Stimulated activated CD4-positive, alpha-beta T cell treated with anti-CD3 and anti-CD28 coated beads, Interleukin-1b, Interleukin-23, amount 100 ng/mL, for 48 hours (primary cell): ENCODE data around the gene LRRC8C.

Source experiments
- DNase-seq: peaks from one replicate; pipeline ENCODE4 v3.0.0-alpha.2; 2020

The LRRC8C gene

DNA sequence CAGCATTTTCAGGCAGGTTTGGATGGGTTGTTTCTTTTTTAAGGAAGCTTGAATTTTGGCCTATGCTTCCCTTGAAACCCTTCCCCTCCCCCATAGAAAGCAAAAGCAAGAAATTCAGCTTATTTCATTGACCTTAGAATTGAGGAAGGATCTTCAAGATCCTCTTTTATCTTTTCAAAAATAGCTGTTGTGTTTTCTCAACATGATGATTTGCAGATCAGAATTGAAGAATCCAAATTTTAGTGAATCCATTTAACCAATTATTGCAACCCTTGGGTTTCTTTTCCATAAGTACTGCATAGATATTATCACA, 73.7 kb downstream of the LRRC8C start:
- DNase-seq, result no peak

DNA sequence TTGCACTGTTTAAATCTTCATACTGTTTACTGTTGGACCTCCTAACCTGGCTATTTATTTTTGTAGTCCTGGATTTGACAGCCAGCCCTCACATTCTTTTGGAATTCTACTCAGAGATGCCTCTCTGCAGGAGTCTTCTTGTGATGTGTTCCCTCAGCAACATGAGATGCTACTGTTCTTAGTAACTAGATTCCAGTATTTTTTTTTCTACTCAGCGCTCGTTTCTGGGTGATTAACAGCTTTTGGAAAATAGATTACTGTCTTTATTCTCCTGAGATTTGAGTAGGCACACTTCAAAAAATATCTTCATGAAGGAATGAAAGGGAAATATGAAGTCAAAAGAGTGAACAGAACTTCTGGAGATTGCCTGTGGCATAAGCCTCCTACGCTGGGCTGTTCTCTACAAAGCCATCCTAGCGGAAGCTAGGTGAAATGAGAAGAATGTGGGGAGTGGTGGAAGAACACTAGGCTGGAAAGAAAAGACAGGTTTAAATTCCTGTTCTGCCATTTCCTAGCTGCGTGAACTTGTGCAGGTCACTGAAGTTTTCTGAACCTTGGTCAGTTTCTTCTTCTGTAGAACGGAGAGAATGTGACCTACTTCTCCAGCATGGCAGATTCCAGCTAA, 75.9 kb downstream of the LRRC8C start:
- no peak for DNase-seq

DNA sequence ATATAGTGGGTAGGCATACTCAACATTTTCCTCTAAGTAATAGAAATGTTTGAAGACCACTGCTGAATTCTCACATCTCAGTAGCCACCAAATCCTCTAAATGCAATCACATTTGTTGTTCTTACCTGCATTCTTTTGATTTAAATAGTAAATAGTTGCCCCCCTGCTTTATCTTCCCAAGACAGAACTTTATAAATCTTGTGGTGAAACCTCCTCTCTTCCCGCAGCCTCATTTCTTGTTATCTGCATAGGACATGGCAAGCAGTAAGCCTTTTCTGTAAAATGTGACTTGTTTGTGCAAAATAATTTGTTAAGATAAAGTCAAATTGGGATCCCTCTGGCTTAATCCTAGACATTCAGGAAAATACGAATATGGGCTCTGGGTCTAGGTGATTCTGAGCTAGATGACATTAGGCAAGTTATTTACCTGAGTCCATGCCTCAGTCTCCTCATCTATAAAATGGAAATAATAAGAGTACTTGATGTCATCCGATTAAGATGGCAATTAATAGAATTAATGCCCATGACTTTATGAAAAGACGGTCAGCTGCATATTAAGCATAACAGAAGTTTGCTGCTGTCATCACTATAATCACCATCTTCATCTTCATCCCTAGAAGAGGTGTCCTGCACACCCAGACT, 77.7 kb downstream of the LRRC8C start:
- DNase-seq, result no peak

DNA sequence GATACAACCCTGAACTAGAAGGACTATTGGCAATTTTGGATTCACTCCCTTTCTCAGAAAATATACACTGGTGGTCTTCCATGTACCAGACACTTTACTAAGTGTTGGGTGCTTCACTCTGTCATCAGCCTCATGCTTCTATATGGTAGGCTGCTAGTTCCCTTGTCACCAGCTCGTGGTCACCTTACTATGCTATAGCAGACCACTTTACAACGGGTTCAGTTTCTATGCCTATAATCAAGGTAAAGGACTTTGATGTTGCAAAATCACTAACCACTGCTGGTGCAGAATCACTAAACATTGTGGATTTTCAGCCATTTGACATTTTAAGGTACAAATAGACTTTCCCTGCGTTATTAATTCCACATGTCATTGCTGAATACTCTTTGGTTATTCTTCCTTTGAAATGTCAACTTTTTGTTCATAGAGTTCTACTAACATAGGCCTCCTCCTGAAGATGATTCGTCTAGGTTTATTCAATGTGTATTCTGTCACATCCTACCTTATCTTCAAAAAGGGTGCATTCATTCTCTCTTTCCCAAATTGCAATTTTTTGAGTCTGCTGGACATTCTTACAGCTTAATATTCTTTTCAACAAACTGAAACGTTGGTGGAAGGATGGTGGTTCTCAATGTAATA, 78.3 kb downstream of the LRRC8C start:
- no peak for DNase-seq

DNA sequence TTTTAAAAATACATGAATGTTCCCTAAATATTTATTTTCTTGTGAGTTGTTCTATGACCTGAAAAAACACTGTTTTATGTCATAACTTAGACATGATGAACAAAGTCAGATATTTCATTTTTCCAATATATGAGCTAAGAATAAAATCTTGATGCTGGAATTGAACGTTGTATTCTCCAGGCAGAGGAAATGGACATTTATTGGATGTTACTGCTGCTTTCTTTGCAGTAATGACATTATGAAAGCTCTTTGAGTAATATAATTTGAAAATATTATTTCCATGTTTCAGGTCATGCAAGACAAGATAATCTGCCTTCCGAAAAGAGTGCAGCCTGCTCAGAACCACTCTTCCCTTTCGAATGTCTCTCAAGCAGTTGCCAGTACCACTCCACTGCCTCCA, 79.5 kb downstream of the LRRC8C start:
- DNase-seq, result no peak

DNA sequence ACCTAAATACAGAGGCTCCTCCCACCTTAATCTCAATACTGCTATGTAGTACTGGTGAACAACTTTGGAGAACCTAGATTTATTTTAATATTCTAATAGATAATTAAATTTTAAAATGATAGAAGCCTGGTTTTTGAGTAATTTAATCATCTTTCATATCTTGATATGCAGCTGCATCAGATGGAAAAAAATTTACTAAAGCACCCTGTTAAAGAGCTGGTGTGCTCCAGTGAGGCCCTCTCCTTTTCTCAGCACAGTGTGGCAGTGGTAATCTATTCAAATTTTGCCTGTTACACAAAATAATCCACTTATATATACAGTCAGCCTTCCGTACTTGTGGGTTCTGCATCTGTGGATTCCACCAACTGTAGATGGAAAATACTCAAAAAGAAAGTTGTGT, 82.8 kb downstream of the LRRC8C start:
- no peak for DNase-seq

DNA sequence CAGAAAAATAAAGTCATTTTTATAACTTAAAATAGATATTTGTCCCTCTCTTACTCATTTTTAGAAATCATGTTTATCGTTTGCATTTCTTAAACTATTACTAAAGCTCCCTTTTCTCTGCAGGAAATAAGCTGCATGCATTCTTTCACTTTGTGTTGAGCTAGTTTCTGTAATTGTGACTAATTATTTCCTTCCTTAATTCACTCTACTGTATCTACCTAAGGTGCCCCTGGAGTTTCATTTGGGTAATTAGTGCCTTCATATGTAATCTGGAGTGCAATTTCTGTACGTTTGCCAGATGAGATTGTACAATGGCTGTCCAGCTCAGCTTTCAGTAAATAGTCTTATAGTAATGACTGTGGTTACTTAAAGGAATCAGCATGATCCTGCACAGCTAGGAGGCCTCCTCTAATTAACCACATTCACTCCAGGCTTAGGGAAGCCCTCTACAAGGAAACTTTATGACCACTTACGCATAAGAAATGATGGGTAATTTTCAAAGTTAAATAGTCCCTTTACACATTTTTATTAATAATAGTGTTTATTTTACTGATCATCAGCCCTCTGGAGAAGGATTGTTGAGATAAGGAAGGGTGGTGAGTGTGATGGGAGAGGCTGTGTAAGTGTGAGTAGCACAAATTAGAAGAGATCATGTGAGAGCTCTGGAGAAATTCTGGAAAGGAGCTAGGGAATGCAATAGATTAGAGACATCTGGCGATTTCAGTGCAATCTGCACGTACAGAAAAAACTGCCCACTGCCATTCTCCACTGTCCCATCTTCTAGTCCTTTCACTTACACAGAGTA, 86.8 kb downstream of the LRRC8C start:
- DNase-seq, result no peak

DNA sequence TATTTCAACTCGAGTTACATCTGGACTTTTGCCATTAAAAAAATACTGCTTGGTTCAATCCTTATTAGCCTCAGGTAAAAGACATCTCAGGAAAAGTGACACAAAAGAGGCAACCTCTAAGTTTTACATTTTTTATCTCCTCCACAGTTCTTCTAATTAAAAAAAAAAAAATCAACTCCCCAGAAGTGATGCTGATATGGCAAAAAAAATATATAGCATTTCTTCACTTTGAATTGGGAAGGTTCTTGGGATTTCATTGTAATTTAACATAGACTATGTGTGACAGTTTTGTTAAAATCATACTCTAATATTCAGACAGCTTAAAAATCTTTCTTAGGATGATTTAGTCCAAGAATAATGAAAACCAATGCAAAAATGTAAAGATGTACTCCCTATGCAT, 87.9 kb downstream of the LRRC8C start:
- DNase-seq, result no peak

DNA sequence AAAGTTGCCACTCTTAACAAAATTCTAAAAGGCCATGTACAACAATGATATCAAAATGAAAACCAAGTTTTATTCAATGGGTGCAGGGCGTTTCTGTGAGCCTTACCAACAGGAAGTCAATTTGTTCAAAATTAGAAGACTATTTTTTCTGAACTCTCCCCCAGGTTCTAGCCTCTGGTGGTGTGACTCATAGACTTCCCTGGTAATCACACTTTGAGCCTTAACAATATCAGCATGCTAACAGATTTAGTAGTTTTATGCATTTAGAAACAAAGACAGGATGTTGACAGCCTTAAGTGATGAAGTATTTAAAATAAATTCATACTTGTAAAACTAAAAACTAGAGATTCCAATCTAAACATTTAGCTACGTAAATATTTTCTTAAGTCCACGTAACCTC, 88.4 kb downstream of the LRRC8C start:
- DNase-seq, result peak; percentile 32

DNA sequence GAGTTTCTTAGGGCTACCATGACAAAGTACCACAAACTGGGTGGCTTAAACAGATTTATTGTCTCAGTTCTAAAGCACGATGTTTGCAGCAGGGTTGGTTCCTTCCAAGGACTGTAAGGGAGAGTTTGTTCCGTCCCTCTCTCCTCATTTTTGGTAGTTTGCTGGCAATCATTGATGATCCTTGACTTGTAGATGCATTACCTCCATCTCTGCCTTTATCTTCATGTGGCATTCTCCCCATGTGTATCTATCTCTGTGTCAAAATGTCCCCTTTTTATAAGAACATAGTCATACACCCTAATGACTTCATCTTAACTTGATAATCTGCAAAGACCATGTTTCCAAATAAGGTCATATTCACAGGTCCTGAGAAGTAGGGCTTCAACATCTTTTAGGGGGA, 90.2 kb downstream of the LRRC8C start:
- DNase-seq, result no peak

DNA sequence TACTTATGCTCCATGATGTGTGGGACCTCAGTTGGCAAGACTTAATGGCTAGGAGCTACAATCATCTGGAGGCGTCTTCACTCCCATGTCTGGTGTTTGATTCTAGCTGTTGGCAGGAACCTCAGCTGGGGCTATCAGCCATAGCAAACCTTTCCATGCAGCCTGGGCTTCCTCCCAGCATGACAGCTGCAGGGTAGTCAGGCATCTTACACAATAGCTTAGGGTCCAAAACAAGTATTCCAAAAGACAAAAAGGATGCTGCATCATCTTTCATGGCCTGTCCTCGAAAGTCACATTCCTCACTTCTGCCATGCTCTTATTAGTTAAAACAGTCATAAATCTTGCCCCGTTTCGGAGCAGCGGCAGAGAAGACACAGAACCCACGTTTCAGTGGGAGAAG, 90.9 kb downstream of the LRRC8C start:
- DNase-seq, result no peak

DNA sequence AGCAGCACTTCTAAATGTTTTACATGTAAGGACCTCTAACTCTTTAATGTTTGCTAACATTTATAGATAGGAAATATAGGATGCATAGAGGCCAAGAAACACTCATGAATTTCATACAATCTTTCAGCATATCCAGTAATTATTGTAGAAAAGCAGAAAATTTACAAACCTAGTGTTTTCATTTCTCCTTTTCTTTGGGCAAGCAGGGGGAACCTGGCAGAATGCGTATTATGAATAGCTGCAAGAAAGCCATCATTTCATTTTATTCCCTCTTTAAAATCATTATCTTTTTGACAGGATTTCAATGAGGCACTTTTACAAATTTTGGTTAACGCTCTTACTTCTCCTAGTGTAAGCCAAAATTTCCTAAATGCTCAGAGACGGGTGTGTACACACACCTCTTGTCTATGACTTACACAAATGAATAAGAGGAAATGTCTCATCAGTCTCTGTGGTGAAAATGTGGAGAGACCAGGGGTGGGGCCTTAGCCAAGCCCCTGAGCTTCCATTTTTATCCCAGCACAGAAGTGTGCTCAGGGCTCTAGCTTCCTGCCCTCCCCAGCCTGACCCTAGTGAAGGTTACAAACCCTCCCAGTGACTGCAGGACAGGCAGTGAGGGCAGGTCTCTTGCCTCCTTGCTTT, 91.6 kb downstream of the LRRC8C start:
- peak; percentile 79 for DNase-seq

DNA sequence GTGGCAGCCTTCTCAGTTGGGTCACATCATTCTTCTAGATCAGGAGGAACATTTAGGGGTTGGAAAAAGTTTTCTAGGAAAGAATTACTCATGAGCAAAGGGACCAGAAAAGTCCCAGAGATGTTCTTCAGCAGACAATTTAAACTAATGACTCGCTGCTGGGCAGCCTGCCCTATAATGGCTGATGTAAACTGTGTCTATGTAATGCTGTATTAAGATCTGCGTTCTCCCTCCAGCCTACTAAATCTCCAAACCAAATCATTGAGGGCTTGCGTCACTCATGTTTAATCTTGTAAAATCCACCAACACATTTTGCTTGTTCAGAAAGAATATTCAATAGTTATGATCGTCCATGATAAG, 92.1 kb downstream of the LRRC8C start:
- DNase-seq, result no peak

DNA sequence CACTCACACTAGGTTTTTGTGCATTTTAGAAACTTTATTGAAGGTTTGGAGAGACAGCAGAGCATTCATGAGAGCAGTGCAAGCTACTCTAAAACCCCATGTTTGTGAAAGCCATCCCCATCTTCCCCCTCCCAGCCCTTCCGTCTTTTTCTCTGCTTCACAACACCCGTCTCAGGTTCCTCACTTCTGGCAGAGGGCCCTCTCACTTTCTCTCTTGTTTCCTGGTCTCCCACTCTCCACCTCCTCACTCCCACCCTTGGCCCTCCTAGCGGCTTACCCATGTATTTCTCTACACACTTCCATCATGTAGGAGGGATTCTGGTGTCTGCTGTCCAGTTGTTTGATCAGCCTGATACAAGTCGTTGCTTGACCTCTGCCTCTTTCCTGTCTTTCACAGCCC, 92.7 kb downstream of the LRRC8C start:
- DNase-seq, result no peak

DNA sequence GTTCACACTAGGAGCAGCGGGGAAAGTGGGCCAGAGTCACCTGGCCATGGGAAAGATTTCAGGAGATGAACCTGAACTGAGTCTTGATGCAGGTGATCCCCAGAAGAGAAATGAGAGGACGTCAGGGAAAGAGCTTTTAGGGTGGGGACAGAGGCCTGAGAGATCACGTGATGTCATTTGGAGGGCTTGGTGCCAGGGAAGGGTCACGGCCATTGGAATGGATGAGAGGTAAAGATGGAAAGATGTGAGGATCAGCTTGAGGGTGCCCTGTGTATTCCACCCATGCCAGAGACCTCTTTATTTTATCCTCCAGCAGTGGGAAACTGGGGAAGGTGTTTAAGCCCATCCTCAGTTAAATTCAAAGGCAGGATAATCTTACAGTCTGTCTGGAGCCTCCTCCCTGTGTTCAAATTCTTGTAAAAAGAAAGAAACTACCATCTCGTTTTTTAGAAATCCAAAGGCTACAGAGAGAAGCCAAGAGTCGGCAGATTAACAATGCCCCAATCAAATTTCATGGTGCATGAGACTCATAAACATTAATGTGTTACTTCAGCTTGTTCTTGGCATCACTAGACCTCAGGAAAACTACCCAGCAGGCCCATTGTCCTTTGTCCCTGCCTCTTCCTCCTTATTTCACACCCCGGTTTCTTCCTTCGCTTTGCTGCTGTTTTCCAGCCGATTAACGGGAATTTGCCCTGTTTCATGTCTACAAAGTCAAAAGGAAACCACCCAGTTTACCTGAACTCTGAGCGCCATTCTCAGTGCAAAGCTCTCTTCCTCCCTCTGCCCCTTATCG, 94.8 kb downstream of the LRRC8C start:
- DNase-seq, result no peak

DNA sequence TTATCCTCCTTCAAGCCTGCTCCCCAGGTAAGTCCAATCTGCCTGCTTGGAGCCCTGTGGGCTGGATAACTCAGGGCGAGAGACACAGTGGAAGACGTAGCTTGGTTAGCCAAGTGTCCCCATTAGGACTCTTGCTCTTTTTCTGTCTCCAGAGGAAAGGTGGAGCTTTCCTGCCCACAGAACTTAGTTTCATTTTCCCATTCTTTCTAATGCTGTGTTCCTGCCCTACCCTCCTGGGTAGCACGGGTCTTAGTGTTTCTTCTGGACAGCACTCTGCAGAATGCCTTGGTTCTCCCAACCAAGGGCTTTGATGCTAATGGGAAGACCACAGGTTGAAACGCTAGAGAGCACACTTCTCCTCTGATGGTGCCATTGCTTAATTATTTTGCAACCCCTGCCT, 95.5 kb downstream of the LRRC8C start:
- DNase-seq, result no peak

DNA sequence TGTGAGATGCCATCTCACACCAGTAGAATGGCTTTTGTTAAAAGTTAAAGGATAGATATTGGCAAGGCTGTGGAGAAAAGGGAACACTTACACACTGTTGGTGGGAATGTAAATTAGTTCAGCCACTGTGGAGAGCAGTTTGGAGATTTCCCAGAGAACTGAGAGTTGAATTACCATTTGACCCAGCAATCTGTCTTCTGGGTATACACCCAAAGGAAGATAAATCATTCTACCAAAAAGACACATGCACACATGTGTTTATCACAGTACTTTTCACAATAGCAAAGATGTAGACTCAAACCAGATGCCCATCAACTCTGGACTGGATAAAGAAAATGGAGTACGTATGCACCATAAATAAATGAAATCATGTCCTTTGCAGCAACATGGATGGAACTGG, 99.3 kb downstream of the LRRC8C start:
- no peak for DNase-seq

DNA sequence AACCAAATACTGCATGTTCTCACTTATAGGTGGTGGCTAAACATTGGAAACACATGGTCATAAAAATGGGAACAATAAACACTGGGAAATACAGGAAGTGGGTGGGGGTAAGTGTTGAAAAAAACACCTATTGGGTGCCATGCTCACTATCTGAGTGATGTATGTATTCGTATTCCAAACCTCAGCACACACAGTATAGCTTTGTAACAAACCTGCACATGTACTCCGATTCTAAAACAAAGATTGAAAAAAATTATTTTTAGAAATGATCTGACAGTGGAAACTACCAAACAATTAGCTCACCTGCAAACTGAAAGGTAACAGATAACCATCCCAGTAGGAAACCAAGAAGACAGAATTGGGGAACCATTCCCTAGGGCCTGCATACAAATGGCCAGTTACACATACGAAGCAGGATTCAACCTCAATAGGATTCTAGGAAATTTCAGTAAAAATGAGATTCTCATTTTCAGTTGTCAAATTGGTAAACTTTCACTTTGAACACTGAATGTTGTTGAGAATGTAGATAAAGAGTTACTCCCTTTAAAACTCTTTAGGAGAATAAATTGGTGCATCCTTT, 99.8 kb downstream of the LRRC8C start:
- DNase-seq, result no peak

DNA sequence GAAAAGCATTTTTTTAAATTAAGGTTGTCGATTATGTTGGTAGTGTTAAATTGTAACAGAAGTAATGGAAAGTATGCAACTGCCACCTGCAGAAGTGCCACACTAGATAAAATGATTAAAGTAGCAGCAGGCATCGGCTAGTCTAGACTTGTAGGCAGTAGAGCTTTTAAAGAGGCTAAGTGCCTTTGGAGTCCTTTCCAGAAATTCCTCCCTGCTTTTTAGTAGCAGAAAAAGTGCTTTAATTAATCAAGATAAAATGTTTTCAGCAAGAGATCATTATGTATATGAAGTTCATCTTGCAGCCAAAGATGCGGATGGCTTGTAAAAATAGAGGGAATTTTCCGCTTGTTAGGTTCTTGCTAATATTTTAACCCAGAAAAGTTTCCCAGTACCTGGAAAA, 100.8 kb downstream of the LRRC8C start:
- DNase-seq, result no peak

DNA sequence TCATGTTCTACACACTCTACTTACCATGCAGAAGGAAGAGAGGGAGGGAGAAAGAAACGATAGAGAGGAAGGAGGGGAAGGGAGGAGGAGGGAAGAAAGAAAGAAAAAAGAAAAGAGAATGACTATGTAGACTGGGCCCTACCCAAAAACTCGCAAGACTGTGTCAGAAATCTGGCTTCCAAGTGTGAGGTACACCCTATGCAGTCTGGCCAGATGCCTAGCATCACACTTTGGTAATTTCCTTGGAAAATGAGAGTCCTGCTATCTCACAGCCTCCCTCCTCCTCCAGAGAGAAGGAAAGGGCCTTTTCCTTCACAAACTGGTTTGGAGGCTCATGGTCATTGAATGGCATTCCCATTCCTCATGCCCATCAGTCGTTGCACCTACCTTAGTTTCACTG, 101.5 kb downstream of the LRRC8C start:
- DNase-seq, result no peak

DNA sequence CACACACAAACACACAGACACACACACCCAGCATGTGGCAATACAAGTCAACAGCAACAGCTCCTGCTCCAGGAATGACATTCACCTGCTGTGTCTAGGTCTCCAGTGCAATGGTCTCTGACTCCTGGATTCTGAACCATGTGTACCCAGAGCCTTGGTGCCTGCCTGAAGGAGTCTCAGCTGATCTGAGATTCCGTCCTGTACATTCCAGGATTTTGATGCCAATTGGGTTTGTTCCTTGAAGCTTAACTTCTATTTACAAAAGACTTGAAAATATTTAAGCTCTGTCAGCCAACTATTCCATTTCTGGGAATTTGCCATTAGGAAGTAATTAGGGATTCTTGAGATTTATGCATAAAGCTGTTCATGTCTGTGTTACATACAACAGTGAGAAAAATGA, 102.6 kb downstream of the LRRC8C start:
- no peak for DNase-seq

DNA sequence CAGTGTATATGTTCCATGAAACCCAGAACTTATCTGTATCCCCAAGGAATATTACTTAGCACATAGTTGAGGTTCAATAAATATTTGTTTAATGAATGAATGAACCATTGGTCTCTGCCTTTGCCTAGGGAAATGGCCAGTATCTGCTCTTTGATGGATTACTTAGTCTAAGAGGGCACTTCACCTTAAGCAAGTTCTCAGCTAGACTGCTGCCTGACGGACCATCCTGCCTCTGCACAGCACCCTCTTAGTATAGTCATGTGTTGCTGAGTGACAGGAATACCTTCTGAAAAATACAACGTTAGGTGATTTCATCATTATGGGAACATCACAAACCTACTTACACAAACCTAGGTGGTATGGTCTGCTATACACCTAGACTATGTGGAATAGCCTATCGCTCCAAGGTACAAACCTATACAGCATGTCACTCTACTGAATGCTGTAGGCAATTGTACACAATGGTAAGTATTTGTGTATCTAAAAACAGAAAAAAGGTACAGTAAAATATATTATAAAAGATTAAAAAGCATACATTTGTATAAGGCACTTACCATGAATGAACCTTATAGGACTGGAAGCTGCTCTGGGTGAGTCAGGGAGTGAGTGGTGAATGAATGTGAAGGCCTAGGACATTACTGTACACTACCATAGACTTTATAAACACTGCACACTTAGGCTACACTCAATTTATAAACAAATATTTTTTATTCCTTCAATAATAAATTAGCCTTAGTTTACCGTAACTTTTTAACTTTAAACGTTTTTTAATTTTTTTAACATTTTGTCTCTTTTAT, 104.2 kb downstream of the LRRC8C start:
- DNase-seq, result no peak
